NCI-H1092 (cell line): Measurements from ENCODE around the gene TGM1.

Experiments
- DNase-seq: peaks from one replicate; lab custom pipeline; 2025; lab: John Stamatoyannopoulos, UW

TGM1 gene

GRCh38 chr14:24262821-24263733, at the start of gene TGM1:
Gene TGM1 (minus strand): TSS chr14:24263177. CDS start chr14:24262352, 825 bp downstream.
- DNase-seq = no peak

DNA sequence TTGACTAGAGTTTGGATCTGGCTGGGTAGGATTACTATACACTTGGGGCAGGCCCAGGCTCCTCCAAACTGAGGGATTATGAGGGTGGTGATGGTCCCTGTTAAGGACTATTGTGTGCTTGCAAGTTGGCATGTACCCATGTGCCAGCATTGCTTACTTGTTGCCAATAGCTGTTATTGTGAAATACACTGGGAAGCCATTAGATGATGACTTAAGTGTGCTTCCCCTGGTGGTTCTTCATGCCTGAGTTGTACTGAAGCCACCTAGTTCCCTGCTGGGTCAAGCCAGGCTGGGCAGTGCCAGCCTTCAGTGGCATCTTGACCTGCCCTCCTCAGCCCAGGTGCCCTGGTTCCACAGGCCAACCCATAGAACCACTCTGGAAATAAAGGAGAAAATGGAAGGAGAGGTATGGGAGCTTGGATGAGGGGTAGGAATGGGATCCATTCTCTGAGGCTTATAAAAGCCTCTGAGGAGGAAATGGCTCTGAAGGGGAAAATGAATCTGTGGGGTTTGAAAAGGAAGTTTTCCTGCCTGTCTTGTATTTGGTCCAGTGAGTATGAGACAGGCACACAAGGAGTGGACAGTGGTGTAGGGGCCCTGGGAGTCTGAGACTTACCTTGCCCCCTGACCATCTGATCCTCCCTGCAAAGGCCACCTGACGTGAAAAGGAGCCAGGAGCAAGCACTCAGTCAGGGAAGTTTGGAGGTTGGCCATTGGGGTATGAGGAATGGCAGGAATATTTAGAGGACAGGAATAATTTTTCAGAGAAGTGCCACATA, 49.0 kb upstream of the TGM1 start:
- DNase-seq = no peak

DNA sequence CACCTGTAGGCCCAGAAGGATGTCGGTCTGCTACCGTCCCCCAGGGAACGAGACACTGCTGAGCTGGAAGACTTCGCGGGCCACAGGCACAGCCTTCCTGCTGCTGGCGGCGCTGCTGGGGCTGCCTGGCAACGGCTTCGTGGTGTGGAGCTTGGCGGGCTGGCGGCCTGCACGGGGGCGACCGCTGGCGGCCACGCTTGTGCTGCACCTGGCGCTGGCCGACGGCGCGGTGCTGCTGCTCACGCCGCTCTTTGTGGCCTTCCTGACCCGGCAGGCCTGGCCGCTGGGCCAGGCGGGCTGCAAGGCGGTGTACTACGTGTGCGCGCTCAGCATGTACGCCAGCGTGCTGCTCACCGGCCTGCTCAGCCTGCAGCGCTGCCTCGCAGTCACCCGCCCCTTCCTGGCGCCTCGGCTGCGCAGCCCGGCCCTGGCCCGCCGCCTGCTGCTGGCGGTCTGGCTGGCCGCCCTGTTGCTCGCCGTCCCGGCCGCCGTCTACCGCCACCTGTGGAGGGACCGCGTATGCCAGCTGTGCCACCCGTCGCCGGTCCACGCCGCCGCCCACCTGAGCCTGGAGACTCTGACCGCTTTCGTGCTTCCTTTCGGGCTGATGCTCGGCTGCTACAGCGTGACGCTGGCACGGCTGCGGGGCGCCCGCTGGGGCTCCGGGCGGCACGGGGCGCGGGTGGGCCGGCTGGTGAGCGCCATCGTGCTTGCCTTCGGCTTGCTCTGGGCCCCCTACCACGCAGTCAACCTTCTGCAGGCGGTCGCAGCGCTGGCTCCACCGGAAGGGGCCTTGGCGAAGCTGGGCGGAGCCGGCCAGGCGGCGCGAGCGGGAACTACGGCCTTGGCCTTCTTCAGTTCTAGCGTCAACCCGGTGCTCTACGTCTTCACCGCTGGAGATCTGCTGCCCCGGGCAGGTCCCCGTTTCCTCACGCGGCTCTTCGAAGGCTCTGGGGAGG, 47.9 kb upstream of the TGM1 start, which contains the start of gene LTB4R:
TSS of gene LTB4R (plus strand) at position 857 of the 959 bp plus-strand sequence. CDS start 4,150 bp downstream, outside the sequence.
- no peak for DNase-seq

- no peak for DNase-seq
Measured at GRCh38 chr14:24310265-24310645, 47.3 kb upstream of the TGM1 start.

GRCh38 chr14:24309538-24310264, 46.7 kb upstream of the TGM1 start, which contains the start of gene LTB4R2:
Gene LTB4R2 (plus strand): TSS chr14:24310140. CDS start chr14:24310665, 525 bp downstream.
- no peak for DNase-seq

DNA sequence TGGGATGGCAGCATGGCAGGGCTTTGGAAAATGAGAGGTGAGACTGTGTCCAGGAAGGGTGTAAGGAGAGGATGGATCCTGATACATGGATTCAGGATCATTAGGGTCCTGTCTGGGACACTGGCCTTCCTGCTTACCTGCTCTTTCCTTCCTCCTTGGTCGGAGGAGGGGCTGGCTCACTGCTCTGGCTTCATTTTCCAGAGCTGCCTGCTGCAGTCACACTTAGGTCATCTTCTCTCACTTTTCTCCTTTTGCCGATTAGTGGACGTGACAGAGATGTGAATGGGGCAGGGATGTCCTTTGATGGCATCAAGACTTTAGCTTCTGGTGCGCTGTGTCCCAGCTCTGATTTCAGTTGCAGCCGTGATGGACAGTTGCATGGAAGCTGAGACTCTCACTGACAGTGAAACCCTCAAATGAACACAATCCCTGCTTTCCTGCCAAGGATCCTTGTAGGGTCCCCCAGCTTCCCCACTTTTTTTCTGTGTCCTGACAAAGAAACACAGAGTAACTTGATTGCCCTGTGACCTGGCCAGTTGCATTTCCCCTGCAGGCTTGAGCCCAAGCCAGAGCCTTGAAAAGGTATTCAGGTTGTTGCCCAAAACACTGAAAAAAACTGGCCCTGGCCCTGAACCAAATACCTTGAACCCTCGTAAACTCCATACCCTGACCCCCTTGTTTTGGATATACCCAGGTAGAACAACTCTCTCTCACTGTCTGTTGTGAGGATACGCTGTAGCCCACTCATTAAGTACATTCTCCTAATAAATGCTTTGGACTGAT, 45.6 kb upstream of the TGM1 start:
- DNase-seq = no peak

DNA sequence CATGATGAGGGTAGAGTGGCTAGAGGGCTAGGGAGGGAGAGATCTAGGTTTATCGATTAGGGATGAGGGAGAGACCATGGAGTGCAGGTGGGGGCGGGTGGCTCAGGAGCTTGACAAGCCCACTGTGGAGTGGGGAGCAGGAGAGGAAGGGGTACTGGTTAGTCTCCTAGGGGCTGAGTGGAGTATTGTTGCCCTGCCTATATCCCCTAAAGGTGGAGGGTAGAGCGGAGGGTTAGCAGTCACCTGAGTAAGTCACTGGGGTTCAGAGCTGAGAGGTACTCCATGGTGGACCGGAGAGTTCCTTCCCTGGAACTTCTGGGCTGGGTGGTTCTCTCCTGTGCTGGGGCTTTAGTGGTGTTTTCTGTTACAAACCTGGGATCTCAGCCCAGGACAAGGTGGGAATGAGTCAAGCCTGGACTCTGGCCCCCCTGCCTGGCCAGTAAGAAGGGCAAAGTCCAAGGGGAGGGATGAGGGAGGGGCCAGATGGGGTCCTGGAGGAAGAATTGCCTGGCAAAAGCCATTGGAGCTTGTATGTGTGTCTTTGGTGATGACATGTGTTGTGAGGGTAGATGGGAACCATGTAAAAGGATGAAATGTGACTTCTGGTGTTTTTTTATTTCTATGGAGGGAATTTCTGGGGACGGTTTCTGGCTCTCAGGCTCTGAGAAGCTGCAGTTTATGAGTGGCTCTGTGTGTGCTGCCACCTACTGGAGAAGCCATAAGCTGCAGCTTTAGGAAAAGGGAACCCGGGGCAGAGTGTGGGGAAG, 44.8 kb upstream of the TGM1 start, which contains the start of gene CIDEB:
TSS of gene CIDEB (minus strand) at position 403 of the 767 bp plus-strand sequence. CDS start at position 284, 119 bp downstream.
- peak; percentile 6 for DNase-seq

GRCh38 chr14:24307156-24307574, 44.2 kb upstream of the TGM1 start:
- no peak for DNase-seq

DNA sequence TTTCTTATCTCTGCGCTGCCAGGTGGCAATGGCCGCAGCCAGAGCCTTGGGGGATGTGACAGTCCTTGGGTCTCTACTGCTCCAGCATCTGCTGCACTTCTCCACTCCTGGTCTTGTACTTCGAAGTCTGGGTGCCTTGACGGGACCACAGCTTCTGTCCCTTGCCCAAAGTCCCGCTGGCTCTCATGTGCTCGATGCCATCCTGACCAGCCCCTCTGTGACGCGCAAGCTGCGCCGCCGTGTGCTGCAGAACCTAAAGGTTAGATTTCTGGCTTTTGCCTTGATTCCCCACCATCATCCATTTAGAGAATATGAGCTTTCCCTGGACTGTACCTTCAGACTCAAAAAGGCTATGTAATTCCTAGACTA, 41.0 kb upstream of the TGM1 start:
- DNase-seq = no peak

- no peak for DNase-seq
Measured at GRCh38 chr14:24300326-24300980, 37.5 kb upstream of the TGM1 start.

- DNase-seq = peak; percentile 85
Measured at GRCh38 chr14:24299255-24300191, 36.5 kb upstream of the TGM1 start, which contains the start of the genes DHRS1 and NOP9. Gene DHRS1 (minus strand): TSS chr14:24299780. CDS start chr14:24299106, 674 bp downstream. Gene NOP9 (plus strand): TSS chr14:24299850. CDS start chr14:24299955, 105 bp downstream.

- DNase-seq = no peak
Measured at GRCh38 chr14:24298892-24299254, 35.9 kb upstream of the TGM1 start.

GRCh38 chr14:24297190-24297964, 34.4 kb upstream of the TGM1 start:
- DNase-seq = no peak

DNA sequence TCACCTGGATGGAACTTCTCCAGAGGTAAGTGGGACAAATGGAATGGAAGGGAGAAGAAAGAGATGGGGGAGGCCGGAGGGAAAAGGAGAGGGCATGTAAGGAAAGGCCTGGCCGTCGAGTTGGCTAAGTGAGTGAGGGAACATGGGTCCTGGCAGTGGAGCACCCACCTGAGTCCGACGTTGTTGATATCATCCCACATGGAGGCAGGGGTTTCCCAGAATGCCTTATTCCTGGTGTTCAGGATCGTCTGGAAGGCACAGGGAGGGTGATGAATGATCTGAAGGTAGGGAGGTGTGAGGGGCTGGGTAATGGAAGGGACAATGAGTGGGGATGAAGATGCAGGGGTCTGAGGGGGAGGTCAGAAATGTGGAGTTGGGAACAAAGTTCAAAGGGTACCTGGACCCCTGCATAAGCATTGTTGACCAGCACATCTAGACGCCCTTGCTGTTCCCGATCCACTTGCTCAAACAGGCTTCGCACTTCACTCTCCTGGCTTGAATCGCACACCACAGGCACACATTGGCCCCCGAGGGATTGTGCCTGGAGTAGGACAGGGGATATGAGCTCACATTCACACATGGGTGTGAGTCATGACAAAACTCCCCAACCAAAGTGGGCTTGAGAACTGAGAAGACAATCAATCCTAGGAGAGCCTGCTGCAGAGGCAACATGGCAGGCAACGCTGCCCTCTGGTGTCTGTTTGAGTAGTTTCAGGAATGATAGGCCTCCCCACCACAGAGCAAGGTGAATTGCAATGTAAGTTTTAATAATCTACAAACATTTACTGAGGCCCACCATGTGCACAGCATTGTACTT, 33.6 kb upstream of the TGM1 start:
- DNase-seq = peak; percentile 47

DNA sequence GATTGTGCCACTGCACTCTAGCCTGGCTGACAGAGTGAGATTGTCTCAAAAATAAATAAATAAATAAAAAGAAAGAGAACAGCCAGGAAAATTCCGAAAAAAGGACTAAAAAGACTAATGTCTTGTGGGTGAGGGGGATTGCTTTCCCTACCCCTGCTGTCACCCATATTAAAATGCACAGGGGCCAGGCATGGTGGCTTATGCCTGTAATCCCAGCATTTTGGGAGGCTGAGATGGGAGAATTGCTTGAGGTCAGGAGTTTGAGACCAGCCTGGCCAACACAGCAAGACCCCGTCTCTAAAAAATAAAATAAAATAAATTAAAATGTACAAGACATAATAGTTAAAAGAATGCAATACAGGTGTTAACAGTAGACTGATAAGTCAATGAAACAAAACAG, 30.5 kb upstream of the TGM1 start:
- no peak for DNase-seq
